PC-3 (cell line): ENCODE measurements around the gene PRDM8. TPM values are rescaled to one million over a fixed set of nuclear protein-coding genes. Genes with fewer than 3 reads are reported as not detected.

ENCODE experiments used
- ATAC-seq: fragments of 200-7000 bp; cut with Tn5 transposase; 2 replicates; pipeline ENCODE4 v1.9.1; 2020; ENCODE audit warnings: mild to moderate bottlenecking, moderate library complexity
- BruUV-seq: library from RNA; stranded (reverse); fragments of 400-500 nt; replicated peaks from 2 replicates; lab custom pipeline; 2021; lab: Mats Ljungman, UMichigan
- CTCF ChIA-PET: fragments of 300-600 bp; sonication (Branson Sonifier 250); formaldehyde crosslinking; loops from one replicate; lab custom pipeline; 2022; ENCODE audit warnings: antibody characterized with exemption; lab: Charles Lee
- POLR2A ChIA-PET: fragments of 300-600 bp; sonication (Branson Sonifier 250); formaldehyde crosslinking; loops from one replicate; lab custom pipeline; 2022; ENCODE audit warnings: antibody characterized with exemption; ENCODE audit not compliant: unreplicated experiment; lab: Charles Lee
- DNase-seq: peaks from one replicate; pipeline ENCODE4 v3.0.0-alpha.2; 2015
- H2AFZ ChIP-seq: fragments of 300-600 bp; sonication (generic); 2 replicates; pipeline ENCODE4 v1.6.0; 2016; ENCODE audit warnings: antibody characterized with exemption, low read length
- H3F3A ChIP-seq: fragments of 300-600 bp; sonication (generic); one replicate; pipeline ENCODE4 v1.6.0; 2017; ENCODE audit warnings: antibody characterized with exemption, low read length, control low read depth, mild to moderate bottlenecking; ENCODE audit not compliant: unreplicated experiment
- H3K27ac ChIP-seq: fragments of 300-600 bp; sonication (generic); 2 replicates; pipeline ENCODE4 v1.5.1; 2016; ENCODE audit warnings: mild to moderate bottlenecking, low read length
- H3K27me3 ChIP-seq: fragments of 300-600 bp; sonication (generic); 2 replicates; pipeline ENCODE4 v1.6.1; 2016; ENCODE audit warnings: low read length, mixed read lengths
- H3K36me3 ChIP-seq: fragments of 300-600 bp; sonication (generic); 2 replicates; pipeline ENCODE4 v1.6.1; 2016; ENCODE audit warnings: low read depth, mixed run types, low read length, mixed read lengths
- H3K4me1 ChIP-seq: fragments of 300-600 bp; sonication (generic); 2 replicates; pipeline ENCODE4 v1.5.1; 2016; ENCODE audit warnings: low read length; ENCODE audit not compliant: insufficient read depth
- H3K4me2 ChIP-seq: fragments of 300-600 bp; sonication (generic); 2 replicates; pipeline ENCODE4 v1.6.0; 2016; ENCODE audit warnings: low read length
- H3K4me3 ChIP-seq: fragments of 300-600 bp; sonication (generic); 2 replicates; pipeline ENCODE4 v1.5.1; 2016; ENCODE audit warnings: mild to moderate bottlenecking, low read length, mixed read lengths
- H3K79me2 ChIP-seq: fragments of 300-600 bp; sonication (generic); 2 replicates; pipeline ENCODE4 v1.6.1; 2017; ENCODE audit warnings: low read length, mixed read lengths
- H3K9ac ChIP-seq: fragments of 300-600 bp; sonication (generic); 2 replicates; pipeline ENCODE4 v1.6.0; 2016; ENCODE audit warnings: mild to moderate bottlenecking, low read length
- H3K9me2 ChIP-seq: fragments of 300-600 bp; sonication (generic); replicated peaks from 2 replicates; pipeline ENCODE4 v1.6.1; 2016; ENCODE audit warnings: mixed run types, low read length, mixed read lengths
- H3K9me3 ChIP-seq: fragments of 300-600 bp; sonication (generic); 2 replicates; pipeline ENCODE4 v1.6.1; 2016; ENCODE audit warnings: low read length, mixed read lengths
- H4K20me1 ChIP-seq: fragments of 300-600 bp; sonication (generic); 2 replicates; pipeline ENCODE4 v1.6.1; 2016; ENCODE audit warnings: low read length, mixed read lengths
- CTCF ChIP-seq: fragments of 300-600 bp; sonication (generic); conservative IDR thresholded peaks from 2 replicates; pipeline ENCODE4 v1.5.1; 2017; ENCODE audit warnings: antibody characterized with exemption, low read depth, mild to moderate bottlenecking, low read length
- EZH2 ChIP-seq: fragments of 300-600 bp; sonication (generic); IDR thresholded peaks from one replicate; pipeline ENCODE4 v1.6.1; 2017; ENCODE audit warnings: antibody characterized with exemption, mild to moderate bottlenecking, low read length; ENCODE audit not compliant: unreplicated experiment
- EZH2phosphoT487 ChIP-seq: fragments of 300-600 bp; sonication (generic); IDR thresholded peaks from 2 replicates; pipeline ENCODE4 v1.6.1; 2018; ENCODE audit warnings: mild to moderate bottlenecking, antibody characterized with exemption, low read length, borderline replicate concordance
- intact Hi-C: fragments of 100-400 bp; cut with micrococcal nuclease; formaldehyde crosslinking; loops from 2 replicates; pipeline ENCODE4 v1.9.0; 2023
- total RNA-seq: library from RNA; depleted of rRNA; stranded (reverse); fragments of >200 nt; gene quantifications from 2 replicates; pipeline ENCODE4 v1.2.3, GENCODE V29; 2014

The PRDM8 gene
- total RNA-seq, 1 experiment from 2014 or later, result 8.9 TPM

- H3K9me3 ChIP-seq, result no peaks in the 10 kb centered on the region
- H3F3A ChIP-seq, result no peaks in the 10 kb centered on the region
- H3K27me3 ChIP-seq, result no peaks in the 10 kb centered on the region
- H3K4me1 ChIP-seq, result peaks cover 21% of the 10 kb centered on the region
- peak overlapping the region; percentile 94 for H3K4me2 ChIP-seq
- H3K4me3 ChIP-seq, result peak overlapping the region; percentile 98
- ChIA-PET CTCF (interaction anchor here (0.6 to 0.7 kb wide), 4 partner anchors 56 to 1169 kb away, joined by 3 to 4 read pairs (median 3); no protein-coding TSS in a partner anchor), POLR2A (no interaction called here)
- H3K9me2 ChIP-seq, result no peaks in the 10 kb centered on the region
- TSS peak; percentile 62 for BruUV-seq
- H2AFZ ChIP-seq, result peak overlapping the region; percentile 88
- intact Hi-C loops, result loop anchor here (1.0 to 2.0 kb wide), 2 partner anchors 47 to 58 kb away; no protein-coding TSS in a partner anchor
- peaks cover 17% of the 10 kb centered on the region; the same call in 1 of the 2 replicates for H3K79me2 ChIP-seq
- peak overlapping the region; percentile 85 for H3K9ac ChIP-seq
- peak overlapping the region; percentile 71 for H3K27ac ChIP-seq
- H4K20me1 ChIP-seq, result no peaks in the 10 kb centered on the region
- no peak for DNase-seq
- TF ChIP-seq EZH2 (no peak), CTCF (no peak), EZH2phosphoT487 (no peak)
- ATAC-seq, result peak; percentile 57
- H3K36me3 ChIP-seq, result no peaks in the 10 kb centered on the region
Observed at GRCh38 chr4:80183250-80184052, 13.9 kb upstream of the PRDM8 start.

- Histone ChIP-seq H3K36me3 (no peaks in the 10 kb centered on the region), H3K4me3 (peak overlapping the region; percentile 98), H4K20me1 (no peaks in the 10 kb centered on the region), H3K4me2 (peak overlapping the region; percentile 94), H3F3A (no peaks in the 10 kb centered on the region), H3K9me3 (no peaks in the 10 kb centered on the region), H2AFZ (peak overlapping the region; percentile 88), H3K27me3 (no peaks in the 10 kb centered on the region), H3K9ac (peak overlapping the region; percentile 85), H3K79me2 (peaks cover 17% of the 10 kb centered on the region; the same call in 1 of the 2 replicates), H3K27ac (peak overlapping the region; percentile 71), H3K9me2 (no peaks in the 10 kb centered on the region), H3K4me1 (peaks cover 21% of the 10 kb centered on the region)
- DNase-seq (peak; percentile 85), ATAC-seq (peak; percentile 80)
- CTCF ChIA-PET, result interaction anchor here (0.6 to 0.7 kb wide), 3 partner anchors 57 to 1170 kb away, joined by 3 read pairs; no protein-coding TSS in a partner anchor
- POLR2A ChIA-PET, result interaction anchor here (0.6 kb wide), 1 partner anchor 112 kb away, joined by 6 read pairs; no protein-coding TSS in a partner anchor
- BruUV-seq, result no TSS peak
- TF ChIP-seq EZH2phosphoT487 (no peak), EZH2 (no peak), CTCF (peak; percentile 76)
- intact Hi-C loops, result loop anchor here (1.0 to 2.0 kb wide), 2 partner anchors 47 to 59 kb away; no protein-coding TSS in a partner anchor
Observed at GRCh38 chr4:80184053-80184824, 13.1 kb upstream of the PRDM8 start.
